C1 segment of cervical spinal cord (tissue), 14 donors: Measurements from ENCODE around the gene SLIT2.

Experiments used
- DNase-seq, 14 donors: peaks; one replicate each; lab custom pipeline; 2025; lab: John Stamatoyannopoulos, UW

The SLIT2 gene

DNA sequence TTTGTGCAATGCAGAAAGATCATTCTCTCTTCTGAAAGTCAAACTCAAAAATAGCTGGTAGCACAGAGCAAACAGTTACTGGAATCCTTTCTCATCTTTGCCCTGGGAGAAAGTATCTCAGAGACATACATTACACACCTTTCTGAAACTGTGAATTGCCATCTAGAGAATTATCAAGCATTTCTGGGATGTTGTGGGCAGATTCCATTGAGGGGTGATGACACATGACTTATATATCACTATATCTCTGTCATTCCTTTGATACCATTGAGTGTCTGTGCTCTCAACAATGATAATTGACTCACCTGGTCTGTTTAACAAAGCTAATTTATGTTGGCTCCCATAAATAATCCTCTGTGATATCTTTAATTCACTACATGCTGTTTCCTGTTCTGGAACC is 13.0 kb downstream of the SLIT2 start:
- no peak for DNase-seq

DNA sequence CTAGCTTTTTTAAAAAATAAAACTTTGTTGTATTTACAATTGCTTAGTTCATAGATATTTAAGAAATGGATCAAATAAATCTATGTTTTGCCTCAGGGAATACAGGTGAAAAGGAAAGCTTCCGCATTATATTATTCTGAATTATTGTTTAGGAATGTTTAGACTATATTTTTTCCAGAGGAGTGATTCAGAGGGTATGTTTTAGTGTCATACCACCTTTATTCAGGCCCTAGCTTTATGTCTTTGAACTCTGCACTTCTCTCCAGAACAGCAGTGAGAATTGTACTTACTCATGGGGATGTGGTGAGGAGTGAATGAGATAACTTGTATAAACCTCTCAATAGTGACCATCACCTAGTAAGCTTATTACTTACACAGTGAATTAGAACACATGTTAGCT is 14.0 kb downstream of the SLIT2 start:
- no peak for DNase-seq

DNA sequence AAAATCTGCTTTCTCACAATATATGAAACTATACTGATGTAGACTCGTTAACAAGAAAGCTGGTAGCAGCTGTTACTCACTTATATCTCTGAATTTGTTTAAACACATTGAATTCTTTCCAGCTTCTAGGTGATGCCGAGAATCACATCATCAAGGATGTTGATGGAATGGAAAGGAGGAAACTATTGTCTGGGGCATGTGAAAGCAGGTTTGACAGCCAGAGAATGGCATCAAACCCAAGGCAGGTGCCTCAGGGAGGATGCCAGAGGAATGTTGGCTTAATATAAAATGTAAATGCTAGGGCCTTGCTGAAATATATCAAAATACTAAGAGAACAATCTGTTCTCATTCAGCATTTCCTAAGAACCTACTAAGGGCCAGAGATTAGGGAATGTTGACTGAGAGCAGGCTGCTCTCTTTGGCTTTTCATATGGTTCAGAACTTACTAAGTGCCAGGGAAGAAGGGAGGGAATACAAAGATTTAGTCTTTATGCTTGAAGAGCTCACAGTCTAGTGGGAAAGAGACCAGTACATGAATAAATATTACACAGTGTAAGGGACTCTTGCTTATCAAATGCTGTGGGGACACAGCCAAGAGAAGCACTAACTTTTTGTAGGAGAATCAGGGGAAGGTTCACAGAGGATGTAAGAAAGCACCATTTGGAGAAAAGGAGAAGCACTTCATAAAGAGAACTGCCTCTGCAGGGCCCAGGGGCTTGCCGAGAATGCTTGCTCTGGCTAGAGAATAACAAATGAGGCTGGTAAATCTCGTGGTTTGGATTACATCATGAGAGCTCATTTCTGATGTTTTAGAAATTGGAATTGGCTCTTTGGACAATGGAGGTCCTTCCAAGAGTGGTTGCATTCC is 14.7 kb downstream of the SLIT2 start:
- no peak for DNase-seq

DNA sequence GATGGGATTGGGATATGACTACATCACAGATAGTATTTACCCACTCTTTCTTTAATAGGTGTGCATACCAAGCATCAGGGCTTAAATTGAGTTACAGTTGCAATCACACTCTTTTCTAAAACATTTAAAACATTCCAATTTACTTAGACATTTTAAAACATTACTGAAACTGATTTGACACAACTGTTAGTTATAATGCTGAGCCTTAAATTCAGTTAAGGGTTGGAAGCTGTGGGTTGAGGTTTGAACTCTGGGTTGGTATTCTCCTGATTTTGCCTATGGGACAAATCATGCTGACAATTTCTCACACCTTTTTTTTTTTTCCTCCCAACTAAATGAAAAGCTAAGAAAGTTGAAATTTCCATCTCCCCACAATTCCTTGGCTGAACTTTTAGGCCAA is 16.3 kb downstream of the SLIT2 start:
- DNase-seq: no peak

DNA sequence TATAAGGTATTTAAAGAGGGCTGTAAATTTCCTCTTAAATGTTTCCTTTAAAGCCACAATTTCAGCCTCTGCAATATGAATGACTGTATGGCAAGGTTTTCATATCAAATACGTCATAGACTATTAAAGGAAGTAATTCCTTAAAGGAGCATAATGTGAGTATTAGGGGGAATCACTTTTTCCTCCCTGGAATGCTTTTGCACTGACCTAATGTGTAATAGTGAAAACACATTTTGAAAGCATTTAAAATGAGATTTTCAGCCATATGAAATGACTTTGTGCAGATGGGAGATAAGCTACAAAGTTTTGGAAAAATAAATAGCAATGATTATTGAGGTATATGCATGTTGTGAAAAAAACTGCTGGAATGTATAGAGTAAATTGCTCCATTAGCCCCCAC is 17.6 kb downstream of the SLIT2 start:
- no peak for DNase-seq

DNA sequence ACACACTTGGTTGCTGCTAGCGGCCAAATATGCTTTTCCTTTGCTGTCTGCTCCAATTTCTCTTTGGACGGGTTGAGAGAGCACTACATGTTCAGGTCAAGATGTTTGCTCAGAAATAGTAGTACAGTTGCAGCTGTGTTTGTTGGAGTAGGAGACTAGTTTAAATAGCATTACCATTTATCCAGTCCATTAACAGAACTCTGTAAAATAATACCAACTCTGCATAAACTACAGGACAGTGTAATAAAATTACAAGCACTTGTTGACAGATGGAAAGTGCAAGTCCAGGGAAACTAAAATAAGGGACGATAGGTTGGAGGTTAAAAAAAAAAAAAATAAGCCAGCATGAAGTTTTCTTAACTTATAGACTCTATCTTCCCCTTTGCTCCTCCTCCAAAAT is 20.2 kb downstream of the SLIT2 start:
- no peak for DNase-seq

DNA sequence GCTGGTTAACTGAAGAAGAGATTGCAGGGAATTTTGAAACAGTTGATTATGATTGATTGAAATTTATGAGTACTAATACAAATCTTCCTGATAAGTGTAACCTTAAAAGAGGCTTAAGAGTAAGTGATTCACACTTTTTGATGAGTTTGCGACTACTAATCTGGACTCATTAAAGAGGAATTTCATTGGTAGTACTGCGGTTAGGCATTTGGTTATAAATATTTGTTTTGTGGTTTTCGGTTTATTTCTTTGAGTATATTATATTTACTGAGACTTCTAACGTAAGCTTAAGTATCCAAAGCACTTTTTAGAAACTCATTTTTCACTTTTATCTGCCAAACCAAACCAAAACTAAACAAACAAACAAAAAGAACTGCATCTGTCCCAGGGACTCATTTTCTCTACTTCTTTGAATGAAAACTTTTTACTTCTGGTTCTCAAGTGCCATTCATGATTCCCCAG is 20.7 kb downstream of the SLIT2 start:
- no peak for DNase-seq

DNA sequence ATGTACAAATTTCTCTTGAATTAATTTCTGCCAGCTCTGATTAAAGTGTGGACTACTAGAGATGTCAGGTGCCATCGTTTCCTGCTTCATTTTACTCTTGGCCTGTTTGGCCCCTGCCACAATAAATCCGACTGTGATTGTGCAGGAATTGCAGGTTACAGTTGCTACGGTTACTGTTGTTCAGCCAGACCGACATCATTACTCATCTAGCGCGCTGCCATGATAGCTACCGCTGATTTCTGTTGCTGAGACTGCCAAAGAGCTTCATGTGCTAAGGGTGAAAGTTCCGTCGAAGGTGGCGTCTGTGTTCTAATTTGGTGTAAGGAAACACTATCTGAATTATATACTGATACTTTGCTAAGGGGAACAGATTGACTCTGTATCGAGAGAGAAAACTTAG is 22.1 kb downstream of the SLIT2 start:
- no peak for DNase-seq

DNA sequence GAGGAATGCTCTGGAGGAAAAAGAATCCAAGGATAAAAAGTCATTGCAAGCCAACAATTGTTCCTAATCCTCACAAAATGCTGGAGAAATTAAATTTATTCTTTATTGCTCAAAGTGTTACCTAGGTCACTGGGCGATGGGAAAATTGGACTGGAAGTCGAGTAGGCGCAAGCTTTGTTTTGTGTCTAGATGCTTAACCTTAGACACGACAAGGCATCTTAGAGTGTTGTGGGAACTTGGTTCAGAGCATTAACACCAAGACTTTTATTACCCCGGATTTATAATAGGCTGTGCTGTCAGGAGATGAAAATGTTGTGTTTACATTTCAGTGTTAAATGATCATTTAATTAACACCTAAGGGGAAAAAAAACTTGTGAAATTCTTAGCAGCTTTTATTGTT is 25.1 kb downstream of the SLIT2 start:
- DNase-seq: no peak

DNA sequence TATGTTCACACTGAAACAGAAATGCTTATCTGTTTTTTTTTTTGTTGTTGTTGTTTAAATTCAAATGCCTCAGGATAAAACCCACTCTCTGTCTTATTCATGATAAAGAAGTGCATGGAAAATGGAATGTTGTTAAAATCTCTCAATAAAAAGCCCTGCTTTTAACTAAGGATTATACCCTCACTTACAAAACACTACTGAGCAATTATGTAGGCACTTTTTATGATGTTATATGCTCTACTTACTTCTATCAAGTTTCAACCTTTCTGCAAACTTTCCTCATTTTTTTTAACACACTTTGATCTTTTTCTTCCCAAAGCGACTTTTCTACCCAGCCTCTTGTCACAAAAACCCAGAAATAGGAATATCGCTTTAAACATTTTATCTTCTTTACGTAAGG is 26.5 kb downstream of the SLIT2 start:
- no peak for DNase-seq

DNA sequence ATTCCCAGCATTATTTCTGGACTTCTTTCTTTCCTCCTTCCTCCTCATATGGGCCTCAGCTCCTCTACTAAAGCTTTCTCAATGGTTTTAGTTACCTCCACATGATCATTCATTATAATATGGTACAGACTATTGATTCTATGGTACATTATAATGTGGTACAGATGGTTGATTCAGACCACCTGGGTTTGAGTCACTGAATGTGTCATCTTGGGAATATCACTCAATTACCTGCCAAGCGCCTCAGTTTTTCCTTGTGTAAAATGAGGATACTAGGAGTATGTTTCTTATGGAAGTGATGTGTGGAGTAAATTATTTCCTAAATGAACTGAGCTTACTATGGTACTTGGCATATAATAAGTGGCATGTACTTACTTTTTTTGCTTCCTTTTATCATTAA is 27.7 kb downstream of the SLIT2 start:
- no peak for DNase-seq

DNA sequence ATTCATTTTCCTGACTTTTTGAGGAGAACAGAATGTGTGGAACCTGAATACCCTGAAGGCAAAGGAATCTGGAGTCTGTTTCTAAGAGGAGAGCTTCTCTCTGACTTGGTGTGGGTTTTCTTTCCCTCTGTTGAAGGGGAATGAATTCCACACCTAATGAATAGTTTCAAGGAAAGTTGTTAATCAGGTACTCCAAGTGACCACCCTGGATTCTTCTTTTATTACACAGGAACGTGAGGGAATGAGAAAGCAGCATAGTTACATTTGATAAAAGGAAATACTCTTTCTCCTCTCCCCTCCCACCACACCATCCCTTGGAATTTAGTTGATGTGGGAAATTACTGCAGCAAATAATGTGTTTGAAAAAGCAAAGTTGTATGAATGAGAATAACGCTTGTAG is 29.7 kb downstream of the SLIT2 start:
- no peak for DNase-seq

DNA sequence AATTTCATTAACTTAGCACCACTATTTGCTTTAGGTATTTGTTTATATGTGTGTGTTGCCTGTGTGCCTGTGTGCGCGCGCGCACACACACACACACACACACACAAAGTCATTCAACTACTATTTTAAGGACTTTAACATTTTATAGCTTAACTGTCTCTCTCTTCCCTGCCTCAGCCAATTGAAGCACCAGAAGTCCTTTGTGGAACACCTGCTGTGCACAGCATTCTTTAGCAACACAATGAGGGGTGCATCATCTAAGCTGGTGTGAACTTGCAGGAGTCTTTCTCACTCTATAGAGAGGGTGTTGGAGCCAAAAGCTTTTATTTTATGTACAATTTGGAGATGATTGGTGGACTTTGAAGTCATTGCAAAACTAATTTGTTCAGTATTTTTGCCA is 31.3 kb downstream of the SLIT2 start:
- DNase-seq: no peak

DNA sequence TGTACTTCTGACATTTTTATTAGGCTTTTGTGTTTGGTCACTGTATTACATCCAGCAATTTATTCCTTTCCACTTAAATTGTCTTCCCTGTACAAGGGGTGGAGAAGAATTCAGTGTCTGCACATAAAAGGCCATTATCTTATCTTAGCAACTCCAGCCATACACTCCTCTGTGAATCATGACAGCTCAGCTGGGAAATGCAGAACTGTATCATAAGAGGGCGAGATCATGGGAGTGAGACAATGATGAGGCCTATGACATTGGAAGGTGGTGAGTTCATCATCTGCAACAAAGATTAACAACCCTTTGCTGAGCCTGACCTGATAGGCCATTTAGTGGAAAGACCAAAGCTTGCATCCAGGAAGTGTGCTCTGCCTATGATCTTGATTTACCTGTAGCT is 33.3 kb downstream of the SLIT2 start:
- DNase-seq: no peak

DNA sequence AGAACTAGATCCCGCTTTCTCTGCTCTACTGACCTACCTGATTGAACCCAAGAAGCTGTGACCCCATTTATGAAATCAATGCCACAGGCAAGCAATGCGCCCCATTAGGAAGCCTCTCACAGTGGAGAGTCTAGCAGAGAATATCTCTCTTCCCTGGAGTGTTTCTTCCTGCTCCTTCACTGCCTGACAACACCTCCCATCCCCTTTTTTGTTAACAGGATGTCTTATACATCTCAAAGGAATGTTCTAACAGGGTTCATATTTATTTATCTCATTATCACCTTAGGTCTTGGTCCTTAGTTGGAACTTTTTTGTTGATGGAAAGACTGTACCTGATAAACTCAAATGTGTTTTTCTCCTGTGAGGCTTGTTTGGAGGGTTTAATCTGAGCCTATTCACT is 35.5 kb downstream of the SLIT2 start:
- no peak for DNase-seq

DNA sequence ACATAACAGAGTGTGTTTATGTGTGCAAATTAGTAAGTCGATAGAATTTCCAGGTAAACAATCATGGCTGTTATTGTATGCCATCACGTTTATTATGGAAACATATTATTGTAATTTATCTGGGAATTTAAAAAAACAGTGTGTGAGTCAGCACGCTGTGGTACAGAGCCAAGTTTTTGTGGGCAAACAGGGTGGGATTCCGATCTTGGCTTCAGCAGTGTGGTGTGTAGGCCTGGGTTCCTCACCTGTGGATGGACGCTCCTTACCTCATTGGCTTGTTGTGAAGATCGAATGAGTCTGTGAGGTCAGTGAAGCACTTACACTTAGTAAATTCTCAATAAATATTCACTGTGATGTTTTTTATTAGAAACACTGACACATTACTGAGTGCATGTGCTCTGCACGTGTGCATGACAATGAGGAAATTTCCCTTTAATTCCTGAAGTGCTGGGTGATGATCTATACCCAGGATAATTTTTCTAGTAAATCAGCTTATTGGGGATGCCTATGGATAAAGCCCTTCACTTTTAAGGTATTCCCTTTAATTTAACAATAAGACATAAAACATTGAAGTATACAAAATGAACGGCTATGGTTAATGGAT is 36.4 kb downstream of the SLIT2 start:
- DNase-seq: no peak

DNA sequence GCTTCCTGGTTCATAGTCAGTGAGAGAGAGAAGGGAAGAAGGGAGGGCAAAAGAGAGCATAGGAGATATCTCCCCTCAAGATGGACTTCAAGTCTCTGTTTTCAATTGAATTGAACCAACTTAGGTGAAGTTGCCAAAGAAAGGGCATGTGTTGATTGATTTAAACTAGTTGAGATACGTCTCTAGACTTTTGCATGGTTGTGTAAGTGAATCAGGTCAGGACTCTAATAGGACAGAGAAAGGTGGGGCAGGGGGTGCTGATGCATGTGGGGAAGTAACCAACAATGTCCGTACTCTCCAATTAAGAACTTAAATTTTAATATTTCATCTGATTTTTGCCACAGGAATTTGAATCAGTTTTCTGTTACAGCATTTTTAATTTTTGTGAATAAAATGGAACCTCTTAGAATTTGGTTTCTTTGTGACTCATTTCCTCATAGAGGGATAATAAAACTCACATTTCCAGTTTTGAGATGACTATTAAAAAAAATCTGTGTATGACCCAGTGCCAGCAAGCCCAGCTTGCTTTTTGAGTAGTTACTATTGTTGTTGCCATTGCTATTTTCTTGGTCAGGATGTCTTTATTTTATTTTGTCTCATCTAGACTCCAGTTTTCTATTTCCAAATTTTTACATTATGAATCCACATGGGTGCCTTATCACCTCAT is 37.3 kb downstream of the SLIT2 start:
- DNase-seq: no peak

DNA sequence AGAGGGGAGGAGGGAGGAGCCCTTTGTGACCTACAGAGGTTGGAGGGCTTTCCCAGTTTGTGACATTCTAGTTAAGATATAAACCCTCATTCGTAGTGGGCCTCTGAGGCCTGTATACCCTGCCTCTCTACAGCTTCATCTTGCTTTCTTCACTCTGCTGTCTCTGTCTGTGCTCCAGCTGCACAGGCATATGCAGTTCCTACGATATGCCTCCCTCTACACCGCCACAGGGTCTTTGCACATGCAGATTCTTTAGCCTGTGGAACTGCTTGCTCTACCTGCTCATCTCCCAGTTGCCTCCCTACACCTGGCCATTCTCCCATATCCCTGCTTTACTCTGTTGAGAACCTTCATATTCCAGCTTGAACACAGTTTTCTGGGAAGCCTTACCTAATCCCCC is 38.1 kb downstream of the SLIT2 start:
- no peak for DNase-seq

DNA sequence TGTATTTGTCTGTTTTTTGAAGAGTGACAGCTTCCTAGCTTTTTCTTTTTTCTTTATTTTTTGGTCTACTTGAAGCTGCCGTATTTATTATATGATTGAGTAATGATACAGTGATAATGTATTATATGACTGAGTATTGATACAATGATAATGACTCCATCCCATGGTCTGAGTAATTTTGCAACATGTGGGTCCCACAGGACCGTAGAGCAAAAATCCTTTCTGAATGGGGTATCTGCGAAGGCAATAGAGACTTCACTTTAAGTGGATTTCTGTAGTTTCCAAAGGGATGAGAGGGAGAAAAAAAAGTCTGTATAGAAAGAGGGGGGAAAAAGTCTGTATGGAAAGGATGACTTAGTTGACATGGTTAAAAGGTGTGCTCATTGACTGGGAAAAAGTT is 41.0 kb downstream of the SLIT2 start:
- no peak for DNase-seq

DNA sequence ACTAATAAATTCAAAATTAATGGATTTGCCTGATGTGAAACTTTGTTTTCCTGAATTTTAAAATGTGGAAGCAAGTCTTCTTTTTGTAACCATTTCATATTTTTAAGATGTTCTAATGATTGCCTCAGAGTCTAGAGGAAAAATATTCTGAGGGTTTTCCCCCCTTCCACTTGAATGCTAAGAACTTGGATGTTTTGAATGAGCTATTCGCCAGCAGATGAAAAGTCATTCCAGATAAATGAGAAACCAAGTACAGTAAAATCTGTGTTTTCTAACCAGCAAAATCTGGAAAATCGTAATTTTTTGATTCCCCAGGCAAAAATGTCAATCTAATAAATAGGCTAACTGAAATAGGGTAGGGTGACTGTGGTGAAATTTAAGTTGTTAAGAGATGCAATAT is 45.6 kb downstream of the SLIT2 start:
- no peak for DNase-seq

DNA sequence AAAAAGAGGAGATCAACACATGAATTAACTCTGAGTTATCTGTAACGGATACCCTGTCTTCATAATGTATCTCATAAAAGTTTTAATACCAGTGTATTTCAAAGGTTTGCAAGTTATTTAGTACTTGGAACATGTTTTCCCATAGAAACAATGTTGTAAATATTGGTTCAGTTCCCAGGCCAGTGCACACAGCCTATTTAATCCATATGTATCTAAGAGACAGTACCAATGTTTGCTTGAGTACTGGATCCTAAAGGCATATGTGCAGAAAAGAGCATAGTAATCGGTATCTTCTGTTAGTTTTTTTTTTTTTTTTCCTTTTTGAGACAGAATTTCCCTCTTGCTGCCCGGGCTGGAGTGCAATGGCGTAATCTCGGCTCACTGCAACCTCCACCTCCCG is 46.1 kb downstream of the SLIT2 start:
- DNase-seq: no peak

DNA sequence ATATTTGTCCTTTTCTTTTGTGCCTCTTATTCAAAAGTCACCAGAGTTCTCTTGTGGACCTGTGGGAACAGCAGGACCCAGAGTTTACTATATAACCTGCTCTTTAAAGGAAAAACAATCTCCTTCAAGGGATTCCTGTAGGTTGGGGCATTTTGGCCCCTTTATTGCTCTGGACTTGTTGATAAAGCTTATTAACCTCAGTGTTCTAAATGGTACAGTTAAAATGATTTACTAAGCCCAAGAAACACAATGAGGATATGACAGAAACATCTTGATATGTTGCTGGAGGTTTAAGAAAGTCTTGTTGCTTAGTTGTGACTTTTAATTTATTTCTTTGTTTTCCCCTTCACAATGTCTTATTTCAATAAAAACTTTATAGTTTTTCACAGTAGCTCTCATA is 46.8 kb downstream of the SLIT2 start:
- DNase-seq: no peak

DNA sequence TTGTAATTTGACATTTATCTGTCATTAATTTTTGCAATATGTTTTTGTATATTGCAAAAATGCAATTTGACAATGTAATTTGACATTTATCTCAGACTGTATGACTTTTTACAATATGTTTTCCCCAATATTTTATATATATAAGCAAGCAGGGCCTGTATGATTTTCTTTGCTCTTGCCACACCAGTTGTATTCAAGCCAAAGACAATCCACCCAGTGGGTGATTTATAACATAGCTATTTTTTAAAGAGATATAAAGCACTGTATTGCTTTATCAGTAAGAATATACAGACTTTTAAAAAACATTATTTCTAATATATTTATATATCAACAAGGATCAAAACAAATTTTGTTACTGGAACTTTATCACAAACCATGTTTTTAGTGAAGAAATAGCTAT is 47.3 kb downstream of the SLIT2 start:
- DNase-seq: no peak
